NCI-H345 (cell line): ENCODE measurements around the gene TEX52.
A peak's percentile ranks its signal among the peaks of the same experiment; 100 is the strongest.
"Not testable (repeated sequence)": the region's sequence is repeated elsewhere in the genome, so short reads cannot be mapped to it uniquely, and the experiment has no call there.

Experiments used
- DNase-seq: peaks from one replicate; lab custom pipeline; 2025; lab: John Stamatoyannopoulos, UW

Gene TEX52

DNA sequence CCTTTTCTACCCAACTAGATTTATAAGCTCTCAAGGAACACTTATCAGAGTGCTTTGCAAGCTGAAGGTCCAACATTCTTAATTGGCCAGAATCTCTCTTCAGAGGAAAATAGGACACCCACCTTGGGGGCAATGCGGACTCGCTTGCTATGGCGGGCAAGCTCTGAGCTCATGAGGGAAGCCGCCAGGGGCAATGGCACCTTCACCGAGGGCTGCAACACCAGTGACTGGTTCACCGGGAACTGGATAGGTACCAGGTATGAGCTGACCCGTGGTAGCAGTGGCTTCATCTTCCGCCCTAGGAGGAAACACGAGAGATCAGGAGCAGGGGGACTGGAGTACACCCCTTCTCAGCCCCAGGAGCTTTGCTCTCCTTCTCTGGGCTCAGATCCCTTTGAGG lies 7.4 kb upstream of the TEX52 start:
- no peak for DNase-seq

DNA sequence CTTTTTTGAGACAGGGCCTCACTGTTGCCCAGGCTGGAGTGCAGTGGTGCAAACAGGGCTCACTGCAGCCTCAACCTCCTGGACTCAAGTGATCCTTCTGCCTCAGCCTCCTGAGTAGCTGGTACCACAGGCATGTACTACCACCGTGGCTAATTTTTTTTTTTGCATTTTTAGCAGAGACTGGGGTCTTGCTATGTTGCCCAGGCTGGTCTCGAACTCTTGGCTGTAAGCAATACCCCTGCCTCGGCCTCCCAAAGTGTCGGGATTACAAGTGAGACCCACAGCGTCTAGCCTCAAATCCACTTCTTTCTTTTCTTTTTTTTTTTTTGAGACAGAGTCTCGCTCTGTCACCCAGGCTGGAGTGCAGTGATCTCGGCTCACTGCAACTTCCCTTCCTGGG lies 6.6 kb upstream of the TEX52 start:
- not testable (repeated sequence) for DNase-seq

DNA sequence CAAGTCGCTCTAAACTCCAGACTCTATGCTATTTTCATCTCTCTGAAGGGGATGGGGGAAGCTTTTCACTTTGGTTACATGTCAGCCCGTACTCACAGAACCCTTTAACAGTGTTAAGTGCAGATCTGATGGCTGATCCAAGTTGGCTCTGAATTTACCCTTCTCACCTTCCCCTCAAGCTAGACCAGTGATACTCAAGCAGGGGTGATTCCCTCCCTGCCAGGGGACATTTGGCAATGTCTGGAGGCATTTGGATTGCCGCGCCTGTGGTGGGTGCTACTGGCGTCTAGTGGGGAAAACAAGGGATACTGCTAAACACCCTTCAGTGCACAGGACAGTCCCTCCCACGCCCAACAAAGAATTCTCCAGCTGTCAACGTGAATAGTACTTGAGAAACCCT lies 6.0 kb upstream of the TEX52 start:
- no peak for DNase-seq

DNA sequence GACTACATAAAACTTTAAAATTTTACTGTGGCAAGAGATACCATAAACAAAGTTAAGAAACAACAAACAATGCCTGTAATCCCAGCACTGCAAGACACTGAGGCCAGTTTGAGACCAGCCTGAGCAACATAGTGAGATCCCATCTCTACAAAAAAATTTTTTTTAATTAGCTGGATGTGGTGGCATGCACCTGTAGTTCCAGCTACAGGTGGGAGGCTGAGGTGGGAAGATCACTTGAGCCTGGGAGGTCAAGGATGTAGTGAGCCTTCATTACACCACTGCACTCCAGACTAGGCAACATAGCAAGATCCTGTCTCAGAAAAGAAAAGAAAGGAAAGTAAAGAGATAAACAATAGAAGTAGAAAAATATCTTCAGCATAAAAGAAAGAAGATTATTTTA lies 3.3 kb upstream of the TEX52 start:
- no peak for DNase-seq

DNA sequence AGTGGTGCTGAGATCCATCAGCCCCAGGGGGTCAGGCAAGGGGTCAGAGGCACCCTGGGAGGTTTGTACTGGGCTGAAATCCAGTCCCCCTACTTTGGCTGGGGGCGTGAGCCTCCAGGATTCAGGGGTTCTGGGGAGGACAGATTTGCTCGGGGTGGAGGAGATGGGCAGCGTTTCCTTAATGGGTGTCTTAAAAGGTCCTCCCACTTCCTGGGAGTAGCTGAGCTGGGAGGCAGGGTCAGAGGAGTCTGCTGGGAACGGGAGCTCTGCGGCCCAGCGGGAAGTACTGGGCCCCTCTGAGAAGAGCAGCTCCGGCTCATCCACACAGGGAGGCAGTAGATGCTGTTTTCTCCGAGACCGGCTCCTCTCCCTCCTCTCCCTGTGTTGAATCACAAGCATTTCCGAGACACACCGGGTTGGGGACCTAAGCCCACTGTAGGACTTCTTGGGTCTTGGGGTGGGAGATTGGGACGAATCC lies 2.1 kb upstream of the TEX52 start:
- DNase-seq, result no peak

DNA sequence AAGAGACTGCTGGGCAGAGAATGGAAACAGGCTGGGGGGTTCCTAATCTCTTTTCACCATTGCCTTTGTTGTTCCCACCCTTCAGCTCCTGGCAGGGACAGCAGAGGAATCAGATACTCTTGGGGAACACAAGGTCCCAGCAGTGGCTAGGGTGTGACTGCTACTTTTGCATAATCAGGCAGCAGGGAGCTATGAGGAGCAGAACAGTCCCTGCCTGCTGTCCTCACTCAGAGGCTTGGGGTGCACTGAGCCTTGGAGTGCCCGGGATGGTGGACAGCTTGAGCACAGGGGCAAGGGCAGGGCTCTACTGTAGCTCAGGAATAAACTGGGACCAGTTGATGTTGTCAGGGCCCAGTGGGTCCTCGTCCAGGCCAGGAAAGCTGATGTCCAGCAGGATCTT lies 1.5 kb upstream of the TEX52 start:
- no peak for DNase-seq

DNA sequence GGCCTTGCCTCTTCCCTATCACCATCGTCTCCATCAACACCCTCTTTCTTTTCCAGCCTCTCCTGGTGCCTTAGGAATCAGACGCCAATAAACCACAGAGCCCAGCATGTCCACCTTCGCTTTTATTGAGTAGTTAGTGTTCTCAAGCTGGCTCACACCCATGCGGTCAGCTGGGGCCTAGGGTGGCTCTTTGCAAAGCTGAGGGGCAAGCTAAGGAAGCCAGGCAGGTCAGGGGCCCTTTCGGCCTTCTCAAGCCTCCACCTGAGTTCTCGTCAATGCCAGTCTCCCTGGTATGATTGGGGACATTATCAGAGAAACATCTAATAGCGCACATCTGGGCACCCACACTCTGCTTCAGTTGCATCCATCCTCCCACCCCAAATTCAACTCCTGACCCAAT lies 737 bp upstream of the TEX52 start:
- no peak for DNase-seq

DNA sequence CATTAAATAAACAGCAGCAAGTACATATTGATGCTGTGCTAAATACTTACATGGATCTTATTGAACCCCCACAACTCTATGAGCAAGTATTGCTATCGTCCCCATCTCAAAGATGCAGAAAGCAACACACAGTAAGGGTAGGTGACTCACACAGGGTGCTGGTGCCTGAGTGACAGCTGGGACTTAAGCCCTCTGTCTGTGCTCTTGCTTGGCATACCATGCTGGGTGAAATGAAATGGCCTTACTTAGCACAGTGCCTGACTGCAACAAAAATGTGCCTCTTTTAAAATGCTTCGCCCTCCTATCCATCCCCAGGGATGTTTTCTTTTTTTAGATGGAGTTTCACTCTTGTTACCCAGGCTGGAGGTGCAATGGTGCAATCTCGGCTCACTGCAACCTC lies 788 bp downstream of the TEX52 start:
- DNase-seq, result no peak

DNA sequence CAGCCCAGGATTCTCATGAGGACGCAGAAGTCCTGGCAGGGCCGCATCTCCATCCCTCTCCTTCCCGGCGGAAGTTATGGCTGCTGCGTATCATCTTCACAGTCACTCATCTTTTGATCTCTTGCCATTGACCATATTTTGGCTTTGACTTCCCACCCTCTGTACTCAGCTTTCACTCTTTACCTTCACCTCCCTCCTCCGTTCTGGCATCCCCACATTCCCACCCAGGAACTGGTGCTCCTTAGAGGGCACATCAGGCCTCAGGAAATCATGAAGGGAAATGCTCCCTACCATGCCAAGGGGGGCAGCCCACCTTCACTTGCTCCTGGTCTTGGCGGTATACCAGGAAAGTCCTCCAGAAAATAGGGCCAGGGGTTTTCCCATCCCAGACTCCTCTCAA lies 1.3 kb downstream of the TEX52 start:
- DNase-seq, result no peak

DNA sequence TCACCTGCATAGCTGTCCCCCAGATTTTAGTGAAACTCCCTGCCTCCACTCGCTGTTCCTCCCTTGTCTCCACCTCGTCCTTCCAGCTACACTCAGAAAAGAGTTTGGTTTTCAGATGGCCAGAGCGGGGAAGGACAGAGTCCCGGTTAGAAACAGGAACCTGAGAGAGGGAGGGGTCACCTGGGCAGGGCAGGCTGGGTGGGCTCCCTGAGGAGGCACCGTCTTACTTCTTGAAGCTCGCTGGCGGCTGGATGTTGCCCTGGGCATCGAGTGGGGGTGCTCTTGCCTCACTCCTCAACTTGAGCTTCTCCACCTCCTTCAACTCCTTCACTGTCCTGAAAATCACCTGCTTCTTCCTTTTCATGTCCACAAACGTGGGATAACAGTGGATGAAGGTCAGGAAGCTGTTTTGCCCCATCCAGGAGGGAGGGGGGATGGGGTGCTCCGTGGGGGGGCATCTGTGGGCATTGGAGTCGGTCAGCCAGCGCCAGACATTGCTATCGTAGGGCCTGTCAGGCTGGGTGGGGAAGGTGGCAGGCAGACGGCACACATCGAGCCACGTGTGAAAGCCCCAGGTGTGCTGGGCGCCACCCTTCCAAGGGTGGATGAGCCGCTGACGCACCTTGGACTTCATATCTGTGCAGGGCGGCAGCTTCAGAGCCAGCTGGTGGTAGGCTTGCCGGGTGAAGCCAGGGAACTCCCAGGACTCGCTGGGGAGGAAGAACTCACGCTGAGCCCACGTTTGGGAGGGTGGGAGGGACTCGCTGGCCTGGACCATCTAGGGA lies 2.0 kb downstream of the TEX52 start:
- DNase-seq, result no peak

DNA sequence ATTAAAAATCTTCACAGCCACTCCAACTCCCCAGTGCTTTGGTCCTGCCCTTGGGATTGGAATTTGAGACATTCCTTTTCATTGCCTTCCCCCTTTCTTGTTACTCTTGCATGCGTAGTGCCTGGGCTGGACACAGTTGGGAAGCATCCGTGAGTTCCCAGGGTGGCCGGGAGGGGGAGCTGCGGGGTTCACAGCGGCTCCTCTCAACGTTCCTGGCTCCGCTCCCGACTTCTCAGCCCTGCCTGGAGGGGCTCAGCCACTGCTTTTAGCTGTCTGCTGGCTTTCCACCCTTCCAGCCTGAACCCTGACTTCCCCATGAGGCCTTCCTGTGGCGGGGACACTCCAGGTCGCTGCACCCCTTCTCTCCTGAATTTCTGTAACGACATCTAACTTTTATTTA lies 3.2 kb downstream of the TEX52 start:
- peak; percentile 53 for DNase-seq

DNA sequence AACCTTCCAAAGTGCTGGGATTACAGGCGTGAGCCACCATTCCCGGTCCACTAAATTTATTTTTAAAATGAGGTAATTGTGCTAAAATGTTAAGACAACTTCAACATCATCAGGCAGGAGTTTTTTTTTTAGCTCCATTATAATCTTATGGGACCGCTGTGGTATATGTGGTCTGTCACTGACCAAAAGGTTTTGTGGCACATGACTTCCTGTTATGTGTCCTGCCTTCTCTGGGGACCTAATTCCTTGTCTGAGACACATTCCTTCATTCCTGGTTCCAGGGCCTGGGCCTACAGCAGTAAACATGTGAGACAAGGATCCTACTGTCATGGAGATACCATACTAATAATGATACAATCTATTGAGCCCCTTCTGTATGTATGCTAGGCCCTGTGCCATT lies 4.9 kb downstream of the TEX52 start:
- no peak for DNase-seq

DNA sequence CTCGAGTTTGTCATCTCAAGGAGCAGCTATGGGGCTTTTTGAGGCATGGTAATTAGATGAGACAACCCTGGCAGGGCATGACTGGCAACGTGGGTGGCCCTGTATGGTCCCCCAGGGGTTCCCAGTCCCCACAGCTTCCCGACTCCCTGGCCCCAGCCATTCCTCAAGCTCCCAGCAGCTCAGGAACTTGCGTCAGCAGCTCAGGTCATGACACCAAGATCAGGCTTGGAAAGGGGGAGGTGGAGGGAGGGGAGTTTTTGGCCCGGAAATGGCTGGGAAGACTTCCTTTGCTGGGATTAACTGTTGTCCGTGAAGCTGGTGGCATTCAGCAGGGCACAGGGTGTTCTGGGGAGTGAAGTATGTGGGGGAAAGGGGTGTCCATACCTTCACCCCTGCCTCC lies 11.6 kb downstream of the TEX52 start:
- no peak for DNase-seq

DNA sequence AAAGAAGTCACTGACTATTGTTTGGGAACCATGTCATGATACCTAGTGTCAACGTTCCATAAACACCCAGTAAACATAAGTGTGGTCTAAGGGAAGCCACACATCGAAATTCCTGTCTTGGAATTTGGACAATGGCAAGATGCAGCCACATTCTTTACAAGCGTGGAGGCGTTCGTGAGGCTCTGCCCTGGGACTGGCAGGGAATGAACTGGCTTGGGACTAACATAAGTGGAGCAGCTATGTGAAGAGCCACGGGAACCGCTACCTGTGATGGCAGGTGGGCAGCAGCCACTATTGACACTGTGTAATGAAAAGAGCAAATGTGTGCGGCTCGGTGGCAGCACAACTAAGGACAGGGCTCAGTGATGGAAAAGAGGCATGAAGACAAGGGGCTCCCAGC lies 12.1 kb downstream of the TEX52 start:
- no peak for DNase-seq

DNA sequence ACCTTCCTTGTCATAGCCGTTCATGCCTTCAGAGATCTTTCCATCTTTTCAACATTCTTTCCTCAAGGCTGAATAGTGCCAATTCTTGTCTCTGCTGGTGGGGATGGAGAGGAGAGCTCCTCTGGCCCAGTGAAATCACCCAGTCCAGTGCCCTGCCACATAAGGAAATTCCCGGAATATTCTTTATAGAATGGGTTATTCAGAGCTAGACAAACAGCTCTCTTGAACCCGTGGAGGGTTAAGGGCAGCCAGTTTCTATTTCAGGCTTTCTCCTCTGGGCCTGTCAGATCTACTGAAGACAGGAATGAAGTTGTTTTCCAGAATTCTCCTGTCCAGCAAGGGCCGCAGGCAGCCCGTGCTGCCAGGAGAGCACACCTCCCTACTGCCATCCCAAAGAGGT lies 13.9 kb downstream of the TEX52 start:
- no peak for DNase-seq

DNA sequence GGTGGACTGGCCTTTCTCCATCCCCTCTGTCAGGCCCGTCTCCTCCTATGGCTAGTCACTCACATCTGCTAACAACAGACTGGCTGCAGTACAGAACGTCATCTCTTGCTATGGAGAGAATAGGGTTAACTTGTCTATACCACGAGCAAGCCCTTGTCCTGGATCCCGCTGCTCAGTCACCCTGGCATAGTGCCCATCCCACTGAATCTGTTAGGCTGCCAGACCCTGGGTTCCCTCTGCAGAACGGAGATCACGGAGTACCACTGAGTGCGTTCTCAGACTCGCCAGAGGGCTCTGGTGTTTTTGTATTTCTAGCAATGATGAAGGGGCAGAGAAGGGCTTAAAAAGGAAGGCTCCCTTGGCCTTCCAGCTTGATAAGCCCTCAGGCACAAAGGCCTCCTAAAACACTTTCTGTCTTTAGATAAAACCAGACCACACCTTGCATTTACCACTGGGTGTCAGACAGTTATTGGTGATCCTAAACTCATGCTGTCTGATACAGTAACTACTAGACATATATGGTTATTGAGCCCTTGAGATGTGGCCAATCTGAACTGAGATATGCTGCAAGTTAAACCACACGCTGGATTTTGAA lies 15.7 kb downstream of the TEX52 start:
- DNase-seq, result peak; percentile 32

DNA sequence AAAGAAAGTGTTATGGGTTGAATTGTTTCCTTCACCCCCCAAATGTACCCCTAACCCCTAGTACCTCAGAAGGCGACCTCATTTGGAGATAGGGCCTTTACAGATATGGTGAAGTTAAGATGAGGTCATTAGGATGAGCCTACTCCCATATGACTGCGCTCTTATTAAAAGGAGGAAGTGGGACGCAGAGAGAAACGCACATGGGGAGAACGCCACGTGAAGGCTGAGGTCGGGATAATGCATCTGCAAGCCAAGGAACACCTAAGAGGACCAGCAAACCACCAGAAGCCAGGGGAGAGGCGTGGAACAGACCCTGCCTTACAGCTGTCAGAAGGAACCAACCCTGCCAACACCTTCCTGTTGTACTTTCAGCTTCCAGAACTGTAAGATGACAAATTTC lies 20.3 kb downstream of the TEX52 start:
- DNase-seq, result no peak

DNA sequence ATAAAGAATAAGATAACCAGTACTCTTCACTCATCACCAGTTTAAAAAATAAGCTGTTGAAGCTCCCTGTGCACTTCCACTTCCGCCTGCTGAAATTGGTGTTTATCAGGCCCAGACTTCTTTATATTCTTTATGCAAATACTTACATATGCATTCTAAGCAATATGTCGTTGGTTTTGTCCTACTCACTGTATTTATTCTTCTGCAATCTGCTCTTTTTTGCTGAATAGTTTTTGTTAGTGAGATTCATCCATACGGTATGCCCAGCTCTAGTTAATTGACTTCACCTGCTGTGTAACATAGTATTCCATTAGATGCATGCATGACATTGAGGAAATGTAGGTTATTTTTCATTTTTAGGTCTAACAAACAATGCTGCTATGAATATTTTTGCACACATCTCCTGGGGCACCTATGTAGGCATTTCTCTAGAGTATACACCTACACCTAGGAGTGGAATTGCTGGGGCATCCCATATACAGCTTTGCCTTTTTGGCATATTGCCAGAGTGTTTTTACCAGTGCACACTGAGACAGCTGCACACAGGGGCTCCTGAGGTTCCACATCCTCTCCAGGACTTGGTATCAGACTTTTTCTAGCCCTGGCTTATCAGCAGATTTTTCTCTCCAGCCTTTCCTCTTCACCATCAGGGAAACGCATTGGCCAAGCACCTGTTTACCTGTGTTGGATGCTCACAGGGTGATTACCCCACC lies 21.0 kb downstream of the TEX52 start:
- DNase-seq, result peak; percentile 9

DNA sequence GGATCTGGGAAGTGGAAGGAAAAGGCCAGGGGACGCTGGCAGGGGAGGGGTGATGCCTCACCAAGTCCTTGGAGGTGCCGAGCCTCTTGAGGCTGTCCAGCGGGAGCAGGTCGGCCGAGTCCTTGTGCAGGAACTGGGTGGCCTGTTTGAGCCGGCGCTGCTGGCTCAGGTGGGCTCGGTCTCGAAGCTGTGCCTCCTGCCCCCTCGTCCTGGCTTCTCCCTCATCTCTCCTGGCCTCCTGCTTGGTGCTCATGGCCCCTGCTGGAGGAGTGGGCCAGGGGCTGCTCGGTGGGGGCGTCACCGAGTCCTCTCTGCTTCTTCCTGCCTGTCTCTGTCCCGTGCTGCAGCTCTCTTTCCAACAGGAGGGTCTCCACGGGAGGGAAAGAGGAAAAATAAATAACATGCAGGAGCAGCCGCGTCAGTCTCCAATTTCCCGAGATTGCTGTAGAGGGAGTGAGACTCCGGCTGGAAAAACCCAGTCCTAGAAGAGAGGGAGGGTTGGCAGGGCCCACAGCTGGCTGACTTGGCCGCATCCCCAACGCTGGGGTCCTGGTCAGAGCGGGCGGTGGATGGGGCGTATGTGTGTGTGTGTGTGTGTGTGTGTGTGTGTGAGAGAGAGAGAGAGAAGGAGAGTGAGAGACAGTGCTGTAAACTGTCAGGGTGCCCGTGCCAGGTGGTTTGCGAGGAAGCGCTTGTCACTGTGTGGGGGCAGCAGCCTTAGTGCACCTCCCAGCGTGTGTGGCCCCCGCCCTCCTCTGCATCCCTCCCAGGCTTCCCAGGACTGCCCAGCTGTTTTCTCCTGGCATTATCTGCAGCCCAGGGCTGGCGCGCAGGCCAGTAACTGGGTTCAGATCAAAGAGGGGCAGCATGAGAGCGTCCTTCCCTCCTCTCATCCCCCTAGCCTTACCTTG lies 22.0 kb downstream of the TEX52 start, which contains the start of gene NRIP2:
TSS of gene NRIP2 (minus strand) at position 455 of the 911 bp plus-strand sequence. CDS start at position 403, 52 bp downstream.
- peak; percentile 46 for DNase-seq

DNA sequence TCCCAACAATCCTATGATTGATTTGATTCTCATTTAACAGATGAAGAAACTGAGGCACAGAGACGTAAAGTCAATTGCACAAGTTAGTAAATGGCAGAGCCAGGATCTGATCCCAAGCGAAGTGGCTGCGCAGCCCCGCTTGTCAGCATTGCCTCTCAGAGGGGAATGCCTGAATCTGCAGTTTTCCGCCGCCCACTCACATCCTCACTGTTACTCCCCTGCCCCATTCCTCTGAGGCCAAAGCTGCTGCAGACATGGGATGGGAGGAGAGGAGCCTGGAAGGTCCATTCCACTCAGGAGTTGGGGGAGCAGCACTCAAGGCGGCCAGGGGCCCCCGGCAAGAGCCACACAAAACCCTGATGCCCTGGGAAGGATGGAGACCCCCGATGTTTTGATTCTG lies 23.0 kb downstream of the TEX52 start:
- DNase-seq, result no peak

DNA sequence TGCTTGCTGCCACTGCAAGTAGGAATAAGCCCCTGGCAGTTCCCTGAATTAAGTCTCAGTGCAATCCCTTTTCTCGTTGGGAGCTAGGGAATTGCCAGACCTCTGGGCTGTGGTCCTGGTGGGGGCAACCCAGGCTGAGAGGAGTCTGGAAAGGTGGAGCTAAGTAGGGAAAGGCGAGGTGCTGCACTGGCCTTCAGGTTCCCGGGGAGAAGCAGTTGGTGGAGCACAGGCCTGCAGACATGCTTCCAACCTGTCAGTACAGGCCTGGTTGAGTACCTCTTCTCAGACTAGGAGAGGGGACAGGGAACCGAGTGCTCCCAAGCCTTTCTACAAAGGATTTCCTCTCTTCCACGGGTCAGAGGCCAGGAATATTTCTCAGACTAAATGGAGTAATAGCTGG lies 23.5 kb downstream of the TEX52 start:
- no peak for DNase-seq

DNA sequence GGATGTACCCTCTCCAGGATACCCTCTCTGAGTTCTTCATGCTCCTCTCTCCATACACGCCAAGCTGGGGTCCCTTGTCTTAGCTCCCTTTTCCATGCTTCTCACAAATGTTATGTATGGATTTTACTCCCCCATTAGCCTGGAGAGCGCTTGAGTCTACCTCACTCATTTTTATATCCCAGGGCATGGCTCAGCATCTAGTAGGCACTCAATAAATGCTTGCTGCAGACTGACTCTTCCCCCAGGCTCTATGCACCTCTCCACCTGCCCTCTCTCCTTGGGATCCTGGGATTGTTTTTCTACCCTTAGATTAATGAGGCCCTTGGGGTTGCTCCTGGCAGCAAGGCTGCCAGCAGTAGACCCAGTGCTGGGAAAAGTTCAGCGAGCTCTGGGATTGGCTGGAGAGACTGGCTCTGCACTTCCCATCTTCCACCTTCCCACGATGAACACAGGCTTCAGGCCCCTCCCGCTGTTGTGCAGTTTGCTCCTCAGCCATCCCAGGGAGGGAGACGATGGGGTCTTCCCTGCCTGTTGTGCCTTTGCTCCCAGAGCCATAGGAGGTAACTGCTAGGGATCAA lies 24.2 kb downstream of the TEX52 start:
- no peak for DNase-seq
